HG03460 (cell line): Measurements from ENCODE around the gene NAA80.
"Not testable (repeated sequence)": the region's sequence is repeated elsewhere in the genome, so short reads cannot be mapped to it uniquely, and the experiment has no call there.

ENCODE experiments used
- ATAC-seq: cut with Tn5 transposase; IDR thresholded peaks from one replicate; pipeline ENCODE4 v1.9.1; 2021; ENCODE audit not compliant: unreplicated experiment

The NAA80 gene

GRCh38 chr3:50271314-50271936 is 27.8 kb downstream of the NAA80 start:
- ATAC-seq = no peak

GRCh38 chr3:50270422-50271224 is 28.6 kb downstream of the NAA80 start:
- no peak for ATAC-seq

GRCh38 chr3:50269977-50270413 is 29.2 kb downstream of the NAA80 start:
- ATAC-seq = no peak

- no peak for ATAC-seq
Measured at GRCh38 chr3:50269460-50269859, 29.7 kb downstream of the NAA80 start.

- no peak for ATAC-seq
Measured at GRCh38 chr3:50268703-50269451, 30.3 kb downstream of the NAA80 start, which contains the start of gene SEMA3B. Gene SEMA3B, plus strand, starts transcription at chr3:50269147. Its CDS starts 94 bp downstream, at chr3:50269241.

GRCh38 chr3:50268276-50268675 is 30.9 kb downstream of the NAA80 start:
- ATAC-seq = no peak

- ATAC-seq = no peak
Measured at GRCh38 chr3:50267280-50267913, 31.8 kb downstream of the NAA80 start.

GRCh38 chr3:50266836-50267235 is 32.4 kb downstream of the NAA80 start:
- ATAC-seq = no peak

- no peak for ATAC-seq
Measured at GRCh38 chr3:50266017-50266416, 33.2 kb downstream of the NAA80 start.

- no peak for ATAC-seq
Measured at GRCh38 chr3:50265571-50265970, 33.6 kb downstream of the NAA80 start.

- ATAC-seq = no peak
Measured at GRCh38 chr3:50264964-50265485, 34.2 kb downstream of the NAA80 start.

- no peak for ATAC-seq
Measured at GRCh38 chr3:50264383-50264963, 34.7 kb downstream of the NAA80 start.

- ATAC-seq = no peak
Measured at GRCh38 chr3:50263478-50264382, 35.5 kb downstream of the NAA80 start.

- no peak for ATAC-seq
Measured at GRCh38 chr3:50262778-50263177, 36.4 kb downstream of the NAA80 start.

GRCh38 chr3:50262200-50262599 is 37.0 kb downstream of the NAA80 start:
- ATAC-seq = not testable (repeated sequence)

GRCh38 chr3:50261505-50261904 is 37.7 kb downstream of the NAA80 start:
- no peak for ATAC-seq

- ATAC-seq = no peak
Measured at GRCh38 chr3:50260942-50261441, 38.2 kb downstream of the NAA80 start.

- peak; percentile 80 for ATAC-seq
Measured at GRCh38 chr3:50260027-50260941, 38.9 kb downstream of the NAA80 start.
